ENCODE results near the gene SMARCA1.

SMARCA1 gene

GRCh38 chrX:129530410-129530809 lies 7.1 kb upstream of the SMARCA1 start:
- no peak overlapping the region for H3K4me2 ChIP-seq (ENCODE audit: low read length)
- no peak overlapping the region for H2AFZ ChIP-seq (ENCODE audit: low read length)
- H3K27me3 ChIP-seq (ENCODE audit: insufficient read depth, low read length), result no peaks in the 10 kb centered on the region
- H3K27ac ChIP-seq (ENCODE audit: low read depth, low read length, poor library complexity, severe bottlenecking), result no peak overlapping the region
- no peaks in the 10 kb centered on the region for H3K36me3 ChIP-seq (ENCODE audit: insufficient read depth, low read length)
- no peaks in the 10 kb centered on the region for H3K79me2 ChIP-seq (ENCODE audit: insufficient read depth, low read length)
- H3K9me3 ChIP-seq (ENCODE audit: low read length), result no peaks in the 10 kb centered on the region
- no peak overlapping the region for H3K4me3 ChIP-seq (ENCODE audit: low read depth, low read length, poor library complexity, severe bottlenecking)
- H3K9me2 ChIP-seq (ENCODE audit: low read depth, low read length), result no peaks in the 10 kb centered on the region
- H4K20me1 ChIP-seq (ENCODE audit: insufficient read depth, low read length), result no peaks in the 10 kb centered on the region
- TF ChIP-seq, protein P1, sequence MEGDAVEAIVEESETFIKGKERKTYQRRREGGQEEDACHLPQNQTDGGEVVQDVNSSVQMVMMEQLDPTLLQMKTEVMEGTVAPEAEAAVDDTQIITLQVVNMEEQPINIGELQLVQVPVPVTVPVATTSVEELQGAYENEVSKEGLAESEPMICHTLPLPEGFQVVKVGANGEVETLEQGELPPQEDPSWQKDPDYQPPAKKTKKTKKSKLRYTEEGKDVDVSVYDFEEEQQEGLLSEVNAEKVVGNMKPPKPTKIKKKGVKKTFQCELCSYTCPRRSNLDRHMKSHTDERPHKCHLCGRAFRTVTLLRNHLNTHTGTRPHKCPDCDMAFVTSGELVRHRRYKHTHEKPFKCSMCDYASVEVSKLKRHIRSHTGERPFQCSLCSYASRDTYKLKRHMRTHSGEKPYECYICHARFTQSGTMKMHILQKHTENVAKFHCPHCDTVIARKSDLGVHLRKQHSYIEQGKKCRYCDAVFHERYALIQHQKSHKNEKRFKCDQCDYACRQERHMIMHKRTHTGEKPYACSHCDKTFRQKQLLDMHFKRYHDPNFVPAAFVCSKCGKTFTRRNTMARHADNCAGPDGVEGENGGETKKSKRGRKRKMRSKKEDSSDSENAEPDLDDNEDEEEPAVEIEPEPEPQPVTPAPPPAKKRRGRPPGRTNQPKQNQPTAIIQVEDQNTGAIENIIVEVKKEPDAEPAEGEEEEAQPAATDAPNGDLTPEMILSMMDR (IDR thresholded peaks at IDR 0.05; ENCODE audit: low read length), result no peak
- TF ChIP-seq EZH2 (IDR thresholded peaks at IDR 0.05; ENCODE audit: borderline replicate concordance, low read length), result no peak
- no peak overlapping the region for H3K9ac ChIP-seq (ENCODE audit: low read length)
- H3K4me1 ChIP-seq (ENCODE audit: insufficient read depth, low read length, severe bottlenecking), result no peaks in the 10 kb centered on the region
- H3F3A ChIP-seq (ENCODE audit: insufficient read depth, low read length), result no peaks in the 10 kb centered on the region

DNA sequence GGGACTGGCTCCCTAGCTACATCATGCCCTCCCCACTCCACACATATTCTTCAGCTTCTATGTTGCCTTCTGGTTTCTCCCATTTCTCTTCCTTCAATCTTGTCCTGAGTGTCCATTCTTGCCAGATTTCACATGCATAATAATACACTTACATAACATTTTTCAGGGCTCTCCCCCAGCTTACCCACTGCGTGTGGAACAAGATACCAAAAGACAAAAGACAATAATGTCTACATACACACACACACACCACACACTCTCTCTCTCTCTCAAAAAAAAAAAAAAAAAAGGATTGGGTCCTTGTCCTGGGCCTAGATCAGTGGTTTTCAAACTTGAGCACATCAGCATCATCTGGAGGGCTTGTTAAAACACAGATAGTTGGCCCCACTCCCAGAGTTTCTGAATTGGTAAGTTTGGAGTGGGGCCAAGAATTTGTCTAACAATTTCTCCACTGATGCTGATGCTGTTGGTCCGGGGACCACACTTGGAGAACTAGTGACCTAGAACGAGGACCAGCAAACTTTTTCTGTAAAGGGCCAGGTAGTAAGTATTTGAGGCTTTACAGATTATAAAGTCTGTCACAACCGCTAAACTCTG lies 6.5 kb upstream of the SMARCA1 start:
- no peaks in the 10 kb centered on the region for H3F3A ChIP-seq (ENCODE audit: insufficient read depth, low read length)
- no peak overlapping the region for H3K4me2 ChIP-seq (ENCODE audit: low read length)
- H3K9ac ChIP-seq (ENCODE audit: low read length), result no peak overlapping the region
- no peaks in the 10 kb centered on the region for H4K20me1 ChIP-seq (ENCODE audit: insufficient read depth, low read length)
- H3K4me1 ChIP-seq (ENCODE audit: insufficient read depth, low read length, severe bottlenecking), result no peaks in the 10 kb centered on the region
- no peaks in the 10 kb centered on the region for H3K27me3 ChIP-seq (ENCODE audit: insufficient read depth, low read length)
- no peak overlapping the region for H3K27ac ChIP-seq (ENCODE audit: low read depth, low read length, poor library complexity, severe bottlenecking)
- no peaks in the 10 kb centered on the region for H3K9me3 ChIP-seq (ENCODE audit: low read length)
- no peaks in the 10 kb centered on the region for H3K9me2 ChIP-seq (ENCODE audit: low read depth, low read length)
- no peaks in the 10 kb centered on the region for H3K79me2 ChIP-seq (ENCODE audit: insufficient read depth, low read length)
- TF ChIP-seq EZH2 (IDR thresholded peaks at IDR 0.05; ENCODE audit: borderline replicate concordance, low read length), result no peak
- TF ChIP-seq, protein P1 (IDR thresholded peaks at IDR 0.05; ENCODE audit: low read length), result no peak
- no peak overlapping the region for H3K4me3 ChIP-seq (ENCODE audit: low read depth, low read length, poor library complexity, severe bottlenecking)
- H3K36me3 ChIP-seq (ENCODE audit: insufficient read depth, low read length), result no peaks in the 10 kb centered on the region
- no peak overlapping the region for H2AFZ ChIP-seq (ENCODE audit: low read length)

GRCh38 chrX:129525896-129526295 lies 2.6 kb upstream of the SMARCA1 start:
- H3K4me1 ChIP-seq (ENCODE audit: insufficient read depth, low read length, severe bottlenecking), result no peaks in the 10 kb centered on the region
- no peaks in the 10 kb centered on the region for H3K27me3 ChIP-seq (ENCODE audit: insufficient read depth, low read length)
- TF ChIP-seq EZH2 (IDR thresholded peaks at IDR 0.05; ENCODE audit: borderline replicate concordance, low read length), result no peak
- TF ChIP-seq, protein P1 (IDR thresholded peaks at IDR 0.05; ENCODE audit: low read length), result no peak
- H3F3A ChIP-seq (ENCODE audit: insufficient read depth, low read length), result no peaks in the 10 kb centered on the region
- no peaks in the 10 kb centered on the region for H3K9me2 ChIP-seq (ENCODE audit: low read depth, low read length)
- no peak overlapping the region for H2AFZ ChIP-seq (ENCODE audit: low read length)
- no peaks in the 10 kb centered on the region for H4K20me1 ChIP-seq (ENCODE audit: insufficient read depth, low read length)
- H3K9ac ChIP-seq (ENCODE audit: low read length), result no peak overlapping the region
- H3K9me3 ChIP-seq (ENCODE audit: low read length), result no peaks in the 10 kb centered on the region
- no peak overlapping the region for H3K4me2 ChIP-seq (ENCODE audit: low read length)
- no peak overlapping the region for H3K4me3 ChIP-seq (ENCODE audit: low read depth, low read length, poor library complexity, severe bottlenecking)
- H3K79me2 ChIP-seq (ENCODE audit: insufficient read depth, low read length), result no peaks in the 10 kb centered on the region
- H3K27ac ChIP-seq (ENCODE audit: low read depth, low read length, poor library complexity, severe bottlenecking), result no peak overlapping the region
- H3K36me3 ChIP-seq (ENCODE audit: insufficient read depth, low read length), result no peaks in the 10 kb centered on the region
